NB4 (cell line): Measurements from ENCODE around the gene SHH.

Experiments used
- DNase-seq: peaks from one replicate; pipeline ENCODE4 v3.0.0; 2010; ENCODE audit warnings: low read depth
- H3K4me3 ChIP-seq: one replicate; pipeline ENCODE4 v1.5.1; 2011; ENCODE audit warnings: mild to moderate bottlenecking, low read depth, low read length, moderate library complexity
- CTCF ChIP-seq: IDR thresholded peaks from one replicate; pipeline ENCODE4 v1.5.1; 2012; ENCODE audit warnings: low read depth, low read length
- MAX ChIP-seq: IDR thresholded peaks from 2 replicates; pipeline ENCODE4 v1.6.1; 2011; ENCODE audit warnings: low read depth, low read length
- MYC ChIP-seq: IDR thresholded peaks from 2 replicates; pipeline ENCODE4 v1.6.1; 2011; ENCODE audit warnings: low read depth, low read length
- POLR2A ChIP-seq: IDR thresholded peaks from 2 replicates; pipeline ENCODE4 v1.6.1; 2011; ENCODE audit warnings: mild to moderate bottlenecking; ENCODE audit not compliant: insufficient read length; ENCODE audit errors: extremely low read depth

Gene SHH

DNA sequence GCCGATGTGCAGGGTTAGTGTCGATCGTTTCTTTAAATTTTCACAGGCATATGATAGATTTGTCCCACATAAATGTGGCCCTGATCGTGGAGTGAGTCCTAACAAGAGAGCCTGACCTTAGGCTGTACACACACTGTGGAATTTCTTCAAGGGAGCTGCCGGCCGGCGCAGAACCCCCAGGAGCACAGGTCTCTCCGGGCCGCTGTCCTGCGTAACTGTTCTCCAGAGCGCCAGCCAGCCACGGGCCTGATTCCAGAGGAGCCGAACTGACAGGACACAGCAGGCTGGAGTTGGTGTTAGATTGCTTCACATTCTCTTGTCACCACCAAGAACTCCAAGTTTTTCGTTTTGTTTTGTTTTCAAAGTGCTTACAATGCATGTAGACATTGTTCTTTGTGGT lies 37.3 kb downstream of the SHH start:
- no peak for DNase-seq
- TF ChIP-seq CTCF (no peak), POLR2A (no peak), MAX (no peak), MYC (no peak)
- no peak overlapping the region for H3K4me3 ChIP-seq

- no peak for DNase-seq
- TF ChIP-seq CTCF (no peak), MYC (no peak), POLR2A (no peak), MAX (no peak)
- no peak overlapping the region for H3K4me3 ChIP-seq
These were observed 38.7 kb downstream of the SHH start for GRCh38 chr7:155773531-155773930.

DNA sequence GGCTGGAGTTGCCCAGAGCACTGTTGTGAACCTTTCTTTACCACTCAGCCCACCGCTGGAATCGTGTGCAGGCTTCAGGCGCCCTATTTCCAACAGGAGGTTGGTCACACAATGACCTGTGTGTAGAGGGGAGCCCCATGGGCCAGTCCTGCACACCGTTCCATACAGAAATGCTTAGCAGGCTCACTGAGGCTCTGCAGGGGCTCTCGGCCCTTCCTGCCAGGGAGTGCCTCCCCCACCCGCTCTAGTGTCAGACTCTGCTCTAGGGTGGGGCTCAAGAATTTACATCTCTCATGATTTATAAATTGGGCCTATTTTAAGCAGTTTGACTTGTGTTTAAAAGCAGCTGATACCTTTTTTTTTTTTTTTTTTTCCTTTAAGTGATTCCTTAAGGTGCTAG lies 42.0 kb downstream of the SHH start:
- no peak overlapping the region for H3K4me3 ChIP-seq
- no peak for DNase-seq
- TF ChIP-seq MYC = no peak
- no peak for TF ChIP-seq MAX
- TF ChIP-seq CTCF = no peak
- no peak for TF ChIP-seq POLR2A

DNA sequence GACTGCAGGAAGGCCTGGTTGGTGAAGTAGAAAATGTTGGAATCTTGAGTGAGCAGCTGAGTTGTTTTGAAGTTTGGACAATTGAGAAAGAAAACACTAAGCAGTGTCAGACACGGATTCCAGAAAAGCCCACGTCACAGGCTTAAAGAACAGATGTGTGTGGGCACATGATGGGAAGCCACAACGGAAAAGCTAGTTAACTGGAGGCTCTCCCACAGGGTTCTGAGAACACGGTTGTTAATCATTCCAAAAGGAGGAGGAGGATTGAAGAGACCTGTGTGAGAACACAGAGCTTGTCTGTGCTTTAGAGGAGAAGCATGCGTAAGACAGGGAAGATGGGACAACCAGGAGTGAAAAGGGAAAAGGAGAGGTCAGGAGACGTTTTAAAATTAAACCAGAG lies 42.6 kb downstream of the SHH start:
- H3K4me3 ChIP-seq = no peak overlapping the region
- no peak for DNase-seq
- TF ChIP-seq POLR2A (no peak), MAX (no peak), MYC (no peak), CTCF (no peak)

- DNase-seq = no peak
- no peak overlapping the region for H3K4me3 ChIP-seq
- no peak for TF ChIP-seq MAX
- no peak for TF ChIP-seq POLR2A
These were observed 45.0 kb downstream of the SHH start for GRCh38 chr7:155766966-155767916.

- H3K4me3 ChIP-seq = no peak overlapping the region
- no peak for DNase-seq
- TF ChIP-seq CTCF (no peak), POLR2A (no peak), MYC (no peak), MAX (no peak)
These were observed 45.9 kb downstream of the SHH start for GRCh38 chr7:155766386-155766785.
